Lower lobe of right lung (tissue), 2 donors: ENCODE results near the gene SNTG2. TPM values are rescaled to one million over a fixed set of nuclear protein-coding genes. Genes with fewer than 3 reads are reported as not detected.
"Not testable (repeated sequence)": the region's sequence is repeated elsewhere in the genome, so short reads cannot be mapped to it uniquely, and the experiment has no call there.

Experiments used
- ATAC-seq, 2 donors: fragments of 200-7000 bp; cut with Tn5 transposase; one replicate each; pipeline ENCODE4 v1.9.1; 2020 to 2022; ENCODE audit warnings: mild to moderate bottlenecking in 2 of 2, moderate library complexity in 2 of 2
- DNase-seq: peaks from one replicate; pipeline ENCODE4 v3.0.0-alpha.2; 2020
- H3K27ac ChIP-seq: fragments of 200-600 bp; one replicate; pipeline ENCODE4 v1.8.0; 2022
- H3K27me3 ChIP-seq: fragments of 200-600 bp; one replicate; pipeline ENCODE4 v1.8.0; 2022; ENCODE audit warnings: low read depth
- H3K36me3 ChIP-seq: fragments of 200-600 bp; one replicate; pipeline ENCODE4 v1.8.0; 2022; ENCODE audit warnings: mild to moderate bottlenecking
- H3K4me1 ChIP-seq: fragments of 200-600 bp; one replicate; pipeline ENCODE4 v1.8.0; 2022
- H3K4me3 ChIP-seq: fragments of 200-600 bp; one replicate; pipeline ENCODE4 v1.8.0; 2022; ENCODE audit warnings: mild to moderate bottlenecking
- H3K9me3 ChIP-seq: fragments of 200-600 bp; one replicate; pipeline ENCODE4 v1.8.0; 2022
- intact Hi-C: fragments of 100-400 bp; cut with DNase I; formaldehyde crosslinking; loops from one replicate; pipeline ENCODE4 v1.11.0; 2022
- total RNA-seq: library from RNA; stranded (reverse); fragmentation: NEBNext Ultra II Directional; extraction: Animal tissue kit (Norgen Biotek cat#: 25700); gene quantifications from one replicate; pipeline ENCODE4 v1.2.1, GENCODE V29; 2021
- TF ChIP-seq, protein P1 (sequence below): fragments of 200-600 bp; IDR thresholded peaks from one replicate; pipeline ENCODE4 v1.8.0; 2022; ENCODE audit warnings: antibody characterized with exemption, mild to moderate bottlenecking
- donor health status: DM: no; HTN: yes; CAD: no; lungs with severe emphysema.

SNTG2 gene
- total RNA-seq, 1 donor from 2014 or later: 1.4 TPM

DNA sequence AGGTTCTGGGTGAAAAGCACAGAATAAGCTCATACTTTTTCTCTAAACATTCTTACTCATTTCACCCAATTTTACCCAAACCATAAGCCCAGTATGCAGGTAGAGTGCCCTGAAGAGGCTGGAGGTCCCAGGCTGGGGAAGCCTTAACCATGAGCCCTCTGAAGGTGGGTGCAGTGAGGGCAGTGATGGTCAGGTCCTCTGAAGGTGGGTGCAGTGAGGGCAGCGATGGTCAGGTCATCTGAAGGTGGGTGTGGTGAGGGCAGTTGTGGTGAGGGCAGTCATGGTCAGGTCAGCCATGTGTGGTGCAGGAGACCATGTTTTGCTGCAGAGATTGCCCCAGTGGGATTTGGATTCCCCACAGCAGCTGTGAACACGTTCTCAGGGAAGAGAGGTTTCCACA, 148.8 kb downstream of the SNTG2 start:
- Histone ChIP-seq H3K9me3 (no peaks in the 10 kb centered on the region), H3K36me3 (no peaks in the 10 kb centered on the region), H3K4me3 (no peak overlapping the region), H3K27ac (no peak overlapping the region), H3K27me3 (no peaks in the 10 kb centered on the region), H3K4me1 (no peaks in the 10 kb centered on the region)
- intact Hi-C loops: no loop called here
- no peak for ATAC-seq
- TF ChIP-seq, protein P1, sequence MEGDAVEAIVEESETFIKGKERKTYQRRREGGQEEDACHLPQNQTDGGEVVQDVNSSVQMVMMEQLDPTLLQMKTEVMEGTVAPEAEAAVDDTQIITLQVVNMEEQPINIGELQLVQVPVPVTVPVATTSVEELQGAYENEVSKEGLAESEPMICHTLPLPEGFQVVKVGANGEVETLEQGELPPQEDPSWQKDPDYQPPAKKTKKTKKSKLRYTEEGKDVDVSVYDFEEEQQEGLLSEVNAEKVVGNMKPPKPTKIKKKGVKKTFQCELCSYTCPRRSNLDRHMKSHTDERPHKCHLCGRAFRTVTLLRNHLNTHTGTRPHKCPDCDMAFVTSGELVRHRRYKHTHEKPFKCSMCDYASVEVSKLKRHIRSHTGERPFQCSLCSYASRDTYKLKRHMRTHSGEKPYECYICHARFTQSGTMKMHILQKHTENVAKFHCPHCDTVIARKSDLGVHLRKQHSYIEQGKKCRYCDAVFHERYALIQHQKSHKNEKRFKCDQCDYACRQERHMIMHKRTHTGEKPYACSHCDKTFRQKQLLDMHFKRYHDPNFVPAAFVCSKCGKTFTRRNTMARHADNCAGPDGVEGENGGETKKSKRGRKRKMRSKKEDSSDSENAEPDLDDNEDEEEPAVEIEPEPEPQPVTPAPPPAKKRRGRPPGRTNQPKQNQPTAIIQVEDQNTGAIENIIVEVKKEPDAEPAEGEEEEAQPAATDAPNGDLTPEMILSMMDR: no peak
- DNase-seq: no peak

DNA sequence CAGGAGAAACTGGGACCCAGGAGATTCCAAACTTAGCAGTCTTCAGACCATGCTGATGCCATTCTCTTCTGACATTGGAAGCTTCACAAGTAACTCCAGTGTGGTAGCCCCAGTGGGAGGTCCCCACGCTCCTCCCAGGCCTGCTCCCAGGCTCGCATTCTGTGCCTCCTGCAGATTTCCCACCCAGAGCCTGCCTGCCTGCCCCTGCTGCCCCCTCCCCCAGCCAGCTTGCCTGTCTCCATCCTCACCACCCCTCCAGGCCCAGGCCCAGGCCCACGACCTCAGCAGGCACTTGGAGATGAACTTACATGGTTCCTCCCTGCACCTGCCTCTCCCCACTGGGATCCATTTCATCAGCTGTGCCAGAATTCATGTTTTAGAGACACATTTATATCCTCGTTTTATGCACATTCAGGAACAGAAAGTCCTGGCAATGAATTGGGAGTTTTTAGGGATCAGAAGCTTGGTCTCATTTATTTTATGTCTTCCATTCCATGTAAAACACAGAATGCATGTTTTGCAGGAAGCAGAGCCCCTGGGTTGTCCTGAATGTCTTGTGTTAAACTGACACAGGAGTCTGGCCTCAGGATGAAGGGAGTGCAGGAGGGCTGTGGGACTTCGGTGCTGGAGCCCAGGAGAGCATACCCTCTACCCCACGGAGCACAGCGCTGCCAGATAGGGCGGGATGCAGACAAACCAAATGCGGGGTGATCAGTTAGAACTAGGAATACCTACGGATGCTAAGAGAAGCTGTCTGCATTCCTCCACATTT, 150.5 kb downstream of the SNTG2 start:
- H3K36me3 ChIP-seq: no peaks in the 10 kb centered on the region
- TF ChIP-seq, protein P1: no peak
- no peaks in the 10 kb centered on the region for H3K9me3 ChIP-seq
- H3K4me3 ChIP-seq: no peak overlapping the region
- intact Hi-C loops: no loop called here
- H3K27ac ChIP-seq: no peak overlapping the region
- H3K4me1 ChIP-seq: no peaks in the 10 kb centered on the region
- ATAC-seq (no peak), DNase-seq (no peak)
- no peaks in the 10 kb centered on the region for H3K27me3 ChIP-seq

DNA sequence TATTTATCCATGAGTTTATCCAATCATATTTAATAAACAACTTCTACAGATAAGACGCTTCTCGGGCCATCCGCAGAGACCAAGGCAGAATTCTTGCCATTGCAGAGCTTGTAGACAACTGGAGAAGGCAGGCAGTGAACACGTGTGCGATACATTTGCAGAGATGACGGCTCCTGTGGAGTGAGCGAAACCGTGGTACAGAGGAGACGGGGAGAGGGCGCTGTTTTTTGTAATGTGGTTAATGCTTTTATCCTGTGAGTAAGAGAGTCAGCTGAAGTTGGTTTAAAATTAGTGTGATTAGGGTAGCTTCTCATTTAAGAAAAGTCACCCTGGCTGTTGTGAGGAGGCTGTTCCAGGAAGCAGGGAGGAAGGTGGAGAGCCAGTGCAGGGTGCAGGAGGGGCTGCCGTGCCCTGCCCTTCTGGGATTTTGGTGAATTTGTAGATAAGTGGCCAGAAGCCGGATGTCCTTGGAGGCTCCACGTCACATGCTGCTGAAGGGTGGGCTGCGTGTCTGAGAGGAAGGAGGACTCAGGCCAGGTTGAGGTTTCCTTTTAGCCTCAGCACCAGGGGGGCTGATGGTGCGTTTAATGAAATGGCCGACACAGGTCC, 151.4 kb downstream of the SNTG2 start:
- H3K4me1 ChIP-seq: no peaks in the 10 kb centered on the region
- H3K9me3 ChIP-seq: no peaks in the 10 kb centered on the region
- intact Hi-C loops: no loop called here
- no peak for DNase-seq
- no peak overlapping the region for H3K27ac ChIP-seq
- TF ChIP-seq, protein P1: no peak
- H3K36me3 ChIP-seq: no peaks in the 10 kb centered on the region
- no peak overlapping the region for H3K4me3 ChIP-seq
- no peaks in the 10 kb centered on the region for H3K27me3 ChIP-seq
- no peak for ATAC-seq

DNA sequence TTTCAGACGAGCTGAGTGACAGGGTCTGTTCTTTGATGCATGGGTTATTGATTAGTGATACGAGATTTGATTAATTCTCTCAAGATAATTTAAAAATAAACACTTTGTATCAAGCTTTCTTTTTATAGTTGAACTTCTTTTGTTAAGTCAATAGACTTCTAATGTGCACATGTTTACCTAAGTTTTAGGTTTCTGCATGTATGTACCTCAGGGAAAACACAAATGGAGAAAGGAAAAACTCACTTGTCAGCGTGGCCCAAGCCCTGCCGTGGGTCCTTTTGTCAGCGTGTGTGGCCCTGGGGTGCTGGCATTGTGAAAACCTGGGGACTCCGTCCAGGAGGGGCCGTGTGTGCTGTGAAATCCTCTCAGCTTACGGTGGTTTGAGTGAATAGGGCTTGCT, 153.7 kb downstream of the SNTG2 start:
- DNase-seq: no peak
- Histone ChIP-seq H3K4me3 (no peak overlapping the region), H3K4me1 (no peaks in the 10 kb centered on the region), H3K36me3 (no peaks in the 10 kb centered on the region), H3K9me3 (no peaks in the 10 kb centered on the region), H3K27me3 (no peaks in the 10 kb centered on the region), H3K27ac (no peak overlapping the region)
- TF ChIP-seq, protein P1: no peak
- intact Hi-C loops: no loop called here
- no peak for ATAC-seq

DNA sequence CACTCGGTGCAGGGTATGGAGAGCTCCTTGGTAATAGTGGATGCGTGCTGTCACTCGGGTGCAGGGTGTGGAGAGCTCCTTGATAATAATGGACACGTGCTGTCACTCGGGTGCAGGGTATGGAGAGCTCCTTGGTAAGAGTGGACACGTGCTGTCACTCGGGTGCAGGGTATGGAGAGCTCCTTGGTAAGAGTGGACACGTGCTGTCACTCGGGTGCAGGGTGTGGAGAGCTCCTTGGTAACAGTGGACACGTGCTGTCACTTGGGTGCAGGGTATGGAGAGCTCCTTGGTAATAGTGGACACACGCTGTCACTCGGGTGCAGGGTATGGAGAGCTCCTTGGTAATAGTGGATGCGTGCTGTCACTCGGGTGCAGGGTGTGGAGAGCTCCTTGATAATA, 155.7 kb downstream of the SNTG2 start:
- DNase-seq, H3K36me3 ChIP-seq, ATAC-seq, H3K9me3 ChIP-seq, H3K27me3 ChIP-seq, intact Hi-C loops, H3K27ac ChIP-seq, H3K4me1 ChIP-seq, H3K4me3 ChIP-seq: not testable (repeated sequence)

DNA sequence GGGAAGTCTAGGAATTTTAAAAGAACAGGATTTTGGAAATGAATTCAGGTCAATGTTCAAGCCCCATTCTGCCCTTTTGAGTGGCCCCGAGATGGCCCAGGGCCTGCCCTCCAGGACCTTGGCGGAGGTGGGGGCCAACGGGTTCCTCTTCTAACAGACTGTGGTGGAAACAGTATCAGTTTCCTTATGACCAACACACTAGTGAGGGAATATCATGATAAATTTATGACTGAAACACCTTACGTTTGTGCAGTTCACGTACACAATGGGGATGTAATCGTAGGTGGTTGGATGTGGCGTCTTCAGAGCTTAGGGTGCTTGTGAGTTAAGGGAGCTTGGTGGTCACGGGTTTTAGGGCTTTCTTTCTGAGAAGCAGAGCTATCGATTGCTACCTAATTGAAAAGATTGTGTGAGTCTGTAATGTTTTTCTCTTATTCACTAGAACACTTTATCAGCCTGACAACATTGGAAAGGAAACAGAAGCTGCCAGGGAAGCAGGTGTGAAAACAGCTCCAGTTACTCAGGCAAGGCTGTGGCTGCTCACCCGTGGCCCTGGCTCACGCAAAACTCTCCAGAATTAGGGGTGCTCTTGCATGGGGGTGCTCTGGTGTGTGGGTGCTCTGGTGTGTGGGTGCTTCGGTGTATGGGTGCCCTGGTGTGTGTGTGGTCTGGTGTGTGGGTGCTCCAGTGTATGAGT, 165.3 kb downstream of the SNTG2 start:
- no peak overlapping the region for H3K27ac ChIP-seq
- H3K4me1 ChIP-seq: no peaks in the 10 kb centered on the region
- ATAC-seq (no peak), DNase-seq (no peak)
- no peaks in the 10 kb centered on the region for H3K36me3 ChIP-seq
- H3K27me3 ChIP-seq: no peaks in the 10 kb centered on the region
- H3K9me3 ChIP-seq: no peaks in the 10 kb centered on the region
- TF ChIP-seq, protein P1: no peak
- H3K4me3 ChIP-seq: no peak overlapping the region
- intact Hi-C loops: no loop called here
